ENCODE measurements around the gene ADAMTS7.

GRCh38 chr15:78772738-78773137, 38.5 kb downstream of the ADAMTS7 start:
- TF ChIP-seq POLR2A (IDR thresholded peaks at IDR 0.05), result no peak
- TF ChIP-seq EP300 (IDR thresholded peaks at IDR 0.05), result no peak
- TF ChIP-seq, protein P1, sequence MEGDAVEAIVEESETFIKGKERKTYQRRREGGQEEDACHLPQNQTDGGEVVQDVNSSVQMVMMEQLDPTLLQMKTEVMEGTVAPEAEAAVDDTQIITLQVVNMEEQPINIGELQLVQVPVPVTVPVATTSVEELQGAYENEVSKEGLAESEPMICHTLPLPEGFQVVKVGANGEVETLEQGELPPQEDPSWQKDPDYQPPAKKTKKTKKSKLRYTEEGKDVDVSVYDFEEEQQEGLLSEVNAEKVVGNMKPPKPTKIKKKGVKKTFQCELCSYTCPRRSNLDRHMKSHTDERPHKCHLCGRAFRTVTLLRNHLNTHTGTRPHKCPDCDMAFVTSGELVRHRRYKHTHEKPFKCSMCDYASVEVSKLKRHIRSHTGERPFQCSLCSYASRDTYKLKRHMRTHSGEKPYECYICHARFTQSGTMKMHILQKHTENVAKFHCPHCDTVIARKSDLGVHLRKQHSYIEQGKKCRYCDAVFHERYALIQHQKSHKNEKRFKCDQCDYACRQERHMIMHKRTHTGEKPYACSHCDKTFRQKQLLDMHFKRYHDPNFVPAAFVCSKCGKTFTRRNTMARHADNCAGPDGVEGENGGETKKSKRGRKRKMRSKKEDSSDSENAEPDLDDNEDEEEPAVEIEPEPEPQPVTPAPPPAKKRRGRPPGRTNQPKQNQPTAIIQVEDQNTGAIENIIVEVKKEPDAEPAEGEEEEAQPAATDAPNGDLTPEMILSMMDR (IDR thresholded peaks at IDR 0.05), result no peak
